ENCODE data around the gene SDHD.
"Not testable (repeated sequence)": the region's sequence is repeated elsewhere in the genome, so short reads cannot be mapped to it uniquely, and the experiment has no call there.

Gene SDHD

DNA sequence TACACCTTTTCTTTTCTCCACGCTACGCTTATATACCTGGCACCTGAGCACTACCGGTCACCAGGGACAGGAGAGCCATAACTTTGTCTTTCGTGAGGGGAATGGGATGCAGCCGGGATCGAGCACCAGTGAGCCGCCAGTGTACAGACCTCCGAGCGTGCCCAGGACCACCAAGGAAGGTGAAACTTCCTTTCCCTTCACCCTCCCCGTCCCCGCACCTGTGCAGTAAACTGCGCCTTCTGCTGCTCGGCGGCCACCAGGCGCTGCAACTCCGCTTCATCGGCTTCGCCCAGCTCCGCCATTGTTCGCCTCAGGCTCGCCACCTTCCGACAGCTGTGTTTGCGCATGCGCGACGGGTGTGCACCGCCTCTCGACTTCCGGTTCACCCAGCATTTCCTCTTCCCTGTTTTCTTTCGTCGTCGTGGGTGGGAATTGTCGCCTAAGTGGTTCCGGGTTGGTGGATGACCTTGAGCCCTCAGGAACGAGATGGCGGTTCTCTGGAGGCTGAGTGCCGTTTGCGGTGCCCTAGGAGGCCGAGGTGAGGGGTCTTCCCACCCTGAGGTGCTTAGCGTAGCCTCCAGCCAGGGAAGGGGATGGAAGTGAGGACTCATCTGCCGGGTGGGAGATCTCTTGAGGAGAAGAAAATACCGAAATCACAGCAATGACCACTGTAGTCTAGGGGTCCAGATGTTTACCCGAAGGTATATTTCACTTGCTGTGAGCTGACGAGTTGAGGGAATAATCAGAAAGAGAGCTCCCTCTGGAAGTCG, at the start of gene SDHD, which contains the start of gene TIMM8B:
Gene SDHD, plus strand, starts transcription at position 452 of the 770 bp plus-strand sequence. Its CDS starts 35 bp downstream, at position 487.
Gene TIMM8B, minus strand, starts transcription at position 335 of the 770 bp plus-strand sequence. Its CDS starts 33 bp downstream, at position 302.
- DNase-seq (ENCODE audit: low read depth, low spot score), result peak; percentile 93

DNA sequence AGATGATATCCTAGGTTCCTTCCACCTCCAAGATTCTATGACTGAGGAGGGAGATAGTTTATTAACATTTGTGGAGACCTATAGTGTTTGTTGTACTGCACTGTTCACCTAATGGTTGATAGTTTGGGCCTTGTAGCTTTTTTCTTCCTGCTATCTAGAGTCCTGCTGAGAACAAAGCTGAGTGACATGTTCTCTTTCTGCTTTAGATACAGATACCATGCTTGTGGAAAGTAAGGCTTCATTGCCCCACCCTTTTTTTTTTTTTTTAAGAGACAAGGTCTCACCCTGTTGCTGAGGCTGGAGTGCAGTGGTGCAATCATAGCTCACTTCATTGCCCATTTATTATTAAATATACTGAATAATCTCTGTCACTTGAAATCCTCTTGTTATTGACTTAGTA, 49.1 kb upstream of the SDHD start:
- DNase-seq (ENCODE audit: low read depth, low spot score), result no peak

DNA sequence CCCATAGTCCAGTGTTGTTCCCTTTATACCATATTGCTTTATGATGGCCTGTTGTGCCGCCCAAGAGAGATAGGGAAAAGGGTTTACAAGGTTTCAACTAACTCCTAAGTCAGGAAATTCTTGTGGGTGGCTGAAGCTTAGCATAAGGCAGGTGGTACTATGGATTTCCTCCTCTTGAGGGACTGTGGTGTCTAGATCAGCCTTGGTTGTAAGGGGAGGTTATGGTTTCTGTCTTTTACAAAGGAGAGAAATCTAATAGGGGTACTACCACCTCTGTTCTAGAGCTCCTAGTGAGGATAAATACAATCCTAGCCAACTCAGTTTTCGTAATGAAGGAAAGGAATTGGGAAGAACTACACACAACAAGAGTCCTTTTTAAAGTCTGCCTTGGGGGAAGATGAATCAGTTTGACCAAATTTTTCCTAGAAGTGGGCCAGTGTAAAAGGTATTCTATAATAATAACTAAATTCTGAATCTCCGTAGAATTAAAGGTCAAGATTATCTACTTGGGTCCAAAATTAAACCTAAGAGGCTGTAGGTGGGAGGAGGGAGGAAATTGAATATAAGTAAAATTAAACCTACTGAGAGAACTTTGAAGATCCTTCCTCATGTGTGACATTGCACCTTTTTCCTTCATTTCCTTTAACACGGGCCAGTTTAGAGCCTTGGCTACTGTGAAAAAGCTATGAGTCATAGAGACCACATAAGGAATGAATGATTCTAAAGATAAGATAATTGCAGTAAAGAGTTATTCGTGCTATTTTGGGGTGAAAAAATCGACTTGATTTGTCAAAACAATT, 44.3 kb upstream of the SDHD start:
- no peak for DNase-seq (ENCODE audit: low read depth, low spot score)

DNA sequence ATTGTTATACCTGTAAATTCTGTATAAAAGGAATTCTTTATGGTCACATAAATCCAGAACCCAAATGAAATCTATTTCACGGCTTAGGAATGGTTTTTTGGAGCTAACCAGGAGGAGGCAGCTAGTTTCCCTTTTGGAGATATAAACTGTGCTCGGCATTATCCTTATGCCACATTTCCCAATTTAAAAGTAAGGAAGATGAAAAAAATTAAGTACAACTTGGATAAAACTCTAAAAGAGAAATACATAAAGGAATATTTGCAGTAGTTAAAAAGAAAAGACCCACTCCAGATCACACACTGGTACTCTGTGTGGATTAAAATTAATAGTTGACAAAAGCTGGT, 43.7 kb upstream of the SDHD start:
- no peak for DNase-seq (ENCODE audit: low read depth, low spot score)

DNA sequence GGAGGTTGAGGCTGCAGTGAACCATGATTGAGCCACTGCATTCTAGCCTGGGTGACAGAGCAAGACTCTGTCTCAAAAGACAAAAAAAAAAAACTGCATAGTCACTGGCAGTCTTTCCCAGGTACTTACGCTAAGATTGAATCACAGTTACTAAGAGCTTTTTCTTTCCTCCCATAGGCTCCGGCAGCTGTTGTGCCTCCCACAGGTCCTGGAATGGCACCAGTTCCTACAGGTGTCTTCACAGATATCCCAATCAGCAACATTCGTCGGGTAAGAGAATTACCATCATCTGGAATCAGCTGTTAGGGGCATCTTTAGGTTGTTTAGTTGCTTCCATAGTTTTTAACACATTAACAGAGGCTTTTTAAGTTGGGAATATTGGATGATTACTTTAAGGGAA, 41.7 kb upstream of the SDHD start:
- DNase-seq (ENCODE audit: low read depth, low spot score), result no peak

DNA sequence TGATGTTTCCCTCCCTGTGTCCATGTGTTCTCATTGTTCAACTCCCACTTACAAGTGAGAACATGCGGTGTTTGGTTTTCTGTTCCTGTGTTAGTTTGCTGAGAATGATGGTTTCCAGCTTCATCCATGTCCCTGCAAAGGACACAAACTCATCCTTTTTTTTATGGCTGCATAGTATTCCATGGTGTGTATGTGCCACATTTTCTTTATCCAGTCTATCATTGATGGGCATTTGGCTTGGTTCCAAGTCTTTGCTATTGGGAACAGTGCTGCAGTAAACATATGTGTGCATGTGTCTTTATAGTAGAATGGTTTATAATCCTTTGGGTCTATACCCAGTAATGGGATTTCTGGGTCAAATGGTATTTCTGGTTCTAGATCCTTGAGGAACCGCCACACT, 40.0 kb upstream of the SDHD start:
- DNase-seq (ENCODE audit: low read depth, low spot score), result not testable (repeated sequence)

DNA sequence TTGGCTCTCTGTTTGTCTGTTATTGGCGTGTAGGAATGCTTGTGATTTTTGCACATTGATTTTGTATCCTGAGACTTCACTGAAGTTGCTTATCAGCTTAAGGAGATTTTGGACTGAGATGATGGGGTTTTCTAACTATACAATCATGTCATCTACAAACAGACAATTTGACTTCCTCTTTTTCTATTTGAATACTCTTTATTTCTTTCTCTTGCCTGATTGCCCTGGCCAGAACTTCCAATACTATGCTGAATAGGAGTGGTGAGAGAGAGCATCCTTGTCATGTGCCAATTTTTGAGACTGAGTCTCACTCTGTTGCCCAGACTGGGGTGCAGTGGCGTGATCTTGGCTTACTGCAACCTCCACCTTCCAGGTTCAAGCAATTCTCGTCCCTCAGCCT, 38.4 kb upstream of the SDHD start:
- DNase-seq (ENCODE audit: low read depth, low spot score), result not testable (repeated sequence)

DNA sequence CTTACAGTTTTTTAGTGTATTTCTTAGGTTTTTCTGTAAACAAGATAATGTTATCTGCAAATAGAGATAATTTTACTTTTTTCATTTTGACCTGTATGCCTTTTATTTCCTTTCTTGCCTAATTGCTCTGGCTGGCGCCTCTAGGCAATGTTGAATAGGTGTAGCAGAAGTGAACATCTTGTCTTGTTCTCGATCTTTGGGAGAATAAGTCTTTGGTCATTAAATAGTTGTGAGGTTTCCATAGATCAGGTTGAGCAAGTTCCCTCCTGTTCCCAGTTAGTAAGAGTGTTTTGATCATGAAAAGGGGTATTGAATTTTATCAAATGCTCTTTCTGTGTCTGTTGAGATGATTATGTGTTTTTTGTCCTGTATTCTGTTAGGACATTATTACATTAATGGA, 36.9 kb upstream of the SDHD start:
- no peak for DNase-seq (ENCODE audit: low read depth, low spot score)

DNA sequence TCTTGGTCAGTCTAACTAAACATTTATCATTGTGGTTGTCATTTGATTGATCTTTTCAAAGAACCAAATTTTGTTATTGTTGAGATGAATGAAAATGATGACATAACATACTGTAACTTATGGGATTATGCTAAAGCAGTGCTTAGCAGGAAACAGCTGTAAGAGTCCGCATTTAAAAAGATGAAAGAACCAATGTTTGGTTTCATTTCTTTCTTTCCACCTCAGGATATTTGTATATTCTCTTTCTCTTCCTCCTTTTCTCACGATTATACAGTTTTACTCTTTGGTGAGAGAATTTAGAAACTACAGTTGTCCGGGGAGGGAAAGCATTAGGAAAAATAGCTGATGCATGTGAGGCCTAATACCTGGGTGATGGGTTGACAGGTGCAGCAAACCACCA, 36.0 kb upstream of the SDHD start:
- no peak for DNase-seq (ENCODE audit: low read depth, low spot score)

DNA sequence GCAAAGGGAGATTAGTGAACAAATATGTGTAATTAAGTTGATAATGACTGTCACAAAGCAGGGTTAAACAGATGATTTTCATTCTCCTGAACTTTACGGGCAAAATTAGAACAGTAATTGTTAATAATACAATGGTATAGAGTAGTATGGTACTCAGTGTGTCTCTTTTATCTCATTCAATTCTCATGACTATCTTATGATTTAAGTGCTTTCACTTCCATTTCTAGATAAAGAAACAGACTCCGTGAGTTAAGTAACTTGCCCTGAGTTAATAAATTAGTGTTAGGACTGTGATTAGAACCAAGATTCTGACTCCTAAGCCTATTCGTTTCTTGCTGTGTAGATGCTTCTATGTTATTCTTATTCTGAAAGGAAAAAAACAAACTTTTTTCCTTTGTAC, 34.9 kb upstream of the SDHD start:
- no peak for DNase-seq (ENCODE audit: low read depth, low spot score)

DNA sequence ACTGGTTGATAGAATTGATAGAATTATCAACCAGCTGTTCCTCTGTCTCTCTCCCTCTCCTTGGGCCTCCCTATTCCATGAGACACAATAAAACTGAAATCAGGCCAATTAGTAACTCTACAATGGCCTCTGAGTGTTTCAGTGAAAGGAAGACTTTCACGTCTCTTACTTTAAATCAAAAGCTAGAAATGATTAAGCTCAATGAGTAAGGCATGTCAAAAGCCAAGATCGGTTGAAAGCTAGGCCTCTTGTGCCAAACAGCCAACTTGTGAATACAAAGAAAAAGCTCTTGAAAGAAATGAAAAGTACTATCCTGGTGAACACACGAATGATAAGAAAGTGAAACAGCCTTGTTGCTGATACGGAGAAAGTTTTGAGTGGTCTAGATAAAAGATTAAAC, 29.5 kb upstream of the SDHD start:
- DNase-seq (ENCODE audit: low read depth, low spot score), result no peak

DNA sequence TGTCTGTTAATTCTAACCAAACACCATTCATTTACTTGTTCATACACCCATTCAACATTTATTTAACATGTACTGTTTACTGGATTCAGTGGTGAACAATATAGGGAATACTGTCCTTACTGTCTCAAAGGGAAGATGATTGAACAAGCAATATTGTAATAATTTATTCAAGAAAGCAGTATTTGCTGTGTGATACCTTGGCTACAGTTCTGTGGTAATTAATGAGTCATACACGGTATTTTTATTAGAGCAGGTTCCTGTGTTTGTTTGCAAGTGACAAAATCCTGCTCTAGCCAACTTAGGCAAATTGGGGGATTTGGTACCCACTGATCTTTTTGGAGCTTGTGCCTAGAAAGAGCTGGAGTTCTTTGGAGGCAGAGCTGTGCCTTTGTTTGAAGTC, 28.6 kb upstream of the SDHD start:
- DNase-seq (ENCODE audit: low read depth, low spot score), result no peak

DNA sequence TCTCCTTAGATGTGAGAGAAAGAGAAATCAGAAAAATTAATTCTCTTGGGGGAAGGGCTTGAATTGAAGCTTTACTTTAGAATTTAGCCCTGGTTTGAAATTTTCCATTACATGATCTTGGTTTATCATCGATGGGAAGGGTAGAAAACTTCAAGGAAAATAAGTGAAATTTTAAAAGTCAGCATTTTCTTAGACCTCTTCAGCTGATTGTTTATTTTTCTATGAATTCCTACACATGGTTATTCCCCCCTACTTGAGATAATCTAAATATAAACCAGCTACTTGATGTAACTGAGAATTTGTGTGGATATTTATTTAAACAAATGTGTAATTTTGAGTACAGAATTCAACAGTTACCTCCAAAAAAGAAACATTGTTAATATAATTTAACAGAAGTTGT, 23.8 kb upstream of the SDHD start:
- DNase-seq (ENCODE audit: low read depth, low spot score), result no peak

DNA sequence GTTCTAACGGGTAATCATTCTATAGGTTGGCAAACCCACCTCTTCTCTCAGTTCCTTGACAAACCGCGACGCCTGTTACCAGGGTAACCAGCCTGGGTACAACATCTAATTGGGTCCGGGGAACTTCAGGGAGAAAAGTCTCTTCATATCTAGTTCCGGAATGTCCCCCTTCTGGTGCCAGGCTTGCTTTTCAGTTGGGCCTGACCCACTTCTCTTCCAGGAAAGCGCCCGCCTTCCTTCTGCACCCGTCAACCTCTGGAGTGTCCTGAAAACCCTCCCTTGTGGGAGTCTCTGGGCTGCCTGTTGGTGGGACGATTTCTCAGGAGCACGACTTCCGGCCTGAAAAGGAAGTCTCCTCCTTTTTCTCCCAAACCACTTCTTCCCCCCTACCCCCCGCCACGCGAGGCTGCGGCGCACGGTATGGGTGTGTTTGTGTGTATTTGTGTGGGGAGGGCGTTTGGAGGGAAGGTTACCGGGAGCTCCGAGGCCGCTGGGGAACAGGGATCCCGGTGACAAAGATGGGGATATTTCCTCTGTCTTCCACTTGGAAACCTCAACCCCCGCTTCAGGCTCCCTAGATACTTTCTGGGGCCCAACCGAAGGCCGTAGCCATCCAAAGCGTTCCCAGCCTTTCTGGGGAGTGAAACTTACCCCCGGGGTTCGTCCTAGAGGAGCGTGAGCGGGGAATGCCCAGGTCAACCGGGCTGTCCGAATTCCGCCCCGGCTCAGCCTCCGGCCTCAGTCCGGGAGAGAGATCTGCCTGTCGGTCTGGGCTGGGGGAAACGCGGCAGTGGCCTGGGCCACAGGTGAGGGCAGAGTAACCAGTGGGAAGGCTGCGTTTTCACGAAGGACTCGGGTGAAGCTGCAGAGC, 12.5 kb upstream of the SDHD start, which contains the start of the genes NKAPD1 and PIH1D2:
Gene NKAPD1, plus strand, starts transcription at position 359 of the 871 bp plus-strand sequence. CDS start 1,276 bp downstream, outside the sequence.
Gene PIH1D2, minus strand, starts transcription at position 77 of the 871 bp plus-strand sequence. CDS start 843 bp downstream, outside the sequence.
- peak; percentile 73 for DNase-seq (ENCODE audit: low read depth, low spot score)

DNA sequence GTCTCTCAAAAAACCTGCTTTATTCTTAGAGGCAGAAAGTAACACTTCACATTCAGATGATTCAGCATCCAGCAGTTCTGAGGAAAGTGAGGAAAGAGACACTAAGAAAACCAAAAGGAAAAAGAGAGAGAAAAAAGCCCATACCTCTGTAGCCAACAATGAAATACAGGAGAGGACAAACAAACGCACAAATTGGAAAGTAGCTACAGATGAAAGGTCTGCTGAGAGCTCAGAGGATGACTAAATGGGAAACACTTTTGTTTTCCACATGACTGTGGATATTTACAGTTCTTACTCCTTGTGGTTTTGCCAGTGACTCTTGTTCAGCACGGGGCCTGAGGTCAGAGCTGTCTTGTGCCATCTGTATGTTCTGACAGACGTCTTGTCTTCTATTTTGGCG, 3.9 kb upstream of the SDHD start:
- DNase-seq (ENCODE audit: low read depth, low spot score), result no peak

DNA sequence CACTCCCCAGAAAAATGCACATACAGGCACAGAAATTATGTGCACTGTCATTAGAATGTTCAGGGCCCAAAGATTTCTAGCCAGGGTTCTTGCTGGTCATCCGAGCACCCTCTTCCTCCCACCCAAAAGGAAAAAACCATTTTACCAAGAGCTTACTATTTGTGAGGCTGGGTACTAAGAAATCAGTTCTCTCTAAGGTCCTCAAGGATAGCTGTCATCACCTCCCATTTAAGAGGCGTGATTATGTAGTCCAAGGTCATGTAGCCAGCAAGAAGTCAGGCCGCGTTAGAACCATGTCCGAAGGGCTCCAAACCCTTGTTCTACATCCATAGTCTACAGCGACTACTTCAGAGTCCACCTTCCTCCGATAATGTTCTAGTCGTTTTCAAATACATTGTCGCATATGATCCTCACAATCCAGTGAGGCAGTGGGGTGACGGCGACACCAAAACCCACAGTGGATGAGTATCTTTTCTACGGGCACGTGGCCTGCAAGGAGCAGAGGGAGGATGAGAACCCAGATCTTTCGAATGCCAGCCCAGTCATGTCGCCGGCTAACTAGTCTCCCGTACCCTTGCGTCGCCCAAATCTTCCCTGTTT, 751 bp upstream of the SDHD start:
- no peak for DNase-seq (ENCODE audit: low read depth, low spot score)

DNA sequence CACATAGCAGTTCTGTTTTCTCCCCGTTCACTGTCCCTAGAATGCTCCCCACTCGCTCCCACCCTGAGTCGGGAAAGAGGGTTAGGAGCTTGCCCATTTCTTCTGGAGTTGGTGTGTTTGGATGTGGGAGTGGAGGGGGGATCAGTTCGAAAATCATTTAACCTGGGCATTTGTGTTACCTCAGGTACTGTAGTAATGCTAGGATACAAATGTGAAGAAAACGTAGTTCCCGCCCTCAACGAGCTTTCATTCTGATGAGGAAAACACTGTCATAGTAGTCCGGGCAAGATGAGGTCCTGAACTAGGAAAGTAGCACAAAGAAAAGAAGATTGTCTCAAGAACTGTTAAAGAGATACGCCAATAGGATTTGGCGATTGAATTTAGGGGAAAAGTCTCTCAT, 539 bp downstream of the SDHD start:
- DNase-seq (ENCODE audit: low read depth, low spot score), result no peak

DNA sequence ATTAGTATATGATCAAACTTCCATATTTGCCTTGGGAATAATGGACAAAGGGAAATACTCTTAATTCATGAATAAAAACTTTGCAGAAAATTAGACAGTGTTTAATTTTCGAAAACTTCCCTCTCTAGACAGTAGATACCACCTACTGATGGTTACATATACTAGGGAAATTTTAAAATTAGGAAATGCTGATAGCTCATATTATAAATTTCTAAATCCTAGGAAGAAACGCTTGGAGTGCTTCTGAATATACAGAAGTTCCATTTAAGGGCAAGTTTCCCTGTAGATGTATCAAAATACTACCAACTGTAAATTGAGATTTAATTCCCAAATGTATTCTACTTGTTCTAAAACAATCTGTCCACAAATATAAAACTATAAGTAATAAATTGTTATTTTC, 8.6 kb downstream of the SDHD start:
- DNase-seq (ENCODE audit: low read depth, low spot score), result not testable (repeated sequence)

DNA sequence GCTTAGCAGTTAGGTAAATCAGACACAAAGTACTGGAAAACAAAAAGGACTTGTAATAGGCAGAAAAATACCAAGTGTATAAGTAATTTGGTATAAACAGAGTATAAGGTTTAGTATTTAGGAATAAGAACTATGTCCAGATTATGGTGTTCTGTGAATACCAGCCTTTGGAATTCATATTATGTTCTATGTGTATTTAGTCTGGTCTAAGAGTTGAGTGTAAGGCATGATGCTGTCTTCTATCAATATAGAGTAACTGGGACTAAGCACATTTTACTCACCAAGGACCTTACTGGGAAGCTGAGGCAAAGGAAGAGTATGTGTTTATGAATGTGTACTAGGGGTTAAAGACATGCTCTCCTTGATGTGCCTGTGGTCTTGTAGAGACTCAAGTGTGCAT, 9.5 kb downstream of the SDHD start:
- no peak for DNase-seq (ENCODE audit: low read depth, low spot score)

DNA sequence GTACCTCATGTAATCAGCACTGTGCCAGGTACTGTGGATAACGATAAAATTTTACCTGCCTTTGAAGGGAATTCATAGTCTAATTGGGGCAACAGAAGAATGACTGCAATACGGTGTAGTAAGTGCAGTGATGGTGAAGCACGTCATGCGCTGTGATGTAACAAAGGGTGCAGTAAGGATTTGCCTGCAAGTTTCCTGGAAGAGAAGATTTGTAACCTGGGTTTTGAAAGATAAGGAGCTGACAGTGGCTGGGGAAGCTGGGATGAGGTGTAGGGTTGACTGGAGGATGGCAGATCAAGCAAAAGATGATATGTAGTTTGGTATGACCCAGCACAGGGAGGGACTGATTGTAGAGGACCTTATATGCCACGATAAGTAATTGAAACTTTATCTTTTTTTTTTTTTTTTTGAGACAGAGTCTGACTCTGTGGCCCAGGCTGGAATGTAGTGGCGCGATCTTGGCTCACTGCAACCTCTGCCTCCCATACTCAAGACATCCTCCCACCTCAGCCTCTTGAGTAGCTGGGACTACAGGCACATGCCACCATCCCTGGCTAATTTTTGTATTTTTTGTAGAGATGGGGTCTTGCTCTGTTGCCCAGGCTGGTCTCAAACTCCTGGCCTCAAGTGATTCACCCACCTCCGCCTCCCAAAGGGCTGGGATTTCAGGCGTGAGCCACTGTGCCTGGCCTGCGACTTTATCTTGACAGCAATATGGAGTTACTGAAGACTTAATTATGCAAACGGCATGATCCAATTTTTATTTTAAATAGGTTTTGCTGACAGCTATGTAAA, 11.3 kb downstream of the SDHD start:
- no peak for DNase-seq (ENCODE audit: low read depth, low spot score)

DNA sequence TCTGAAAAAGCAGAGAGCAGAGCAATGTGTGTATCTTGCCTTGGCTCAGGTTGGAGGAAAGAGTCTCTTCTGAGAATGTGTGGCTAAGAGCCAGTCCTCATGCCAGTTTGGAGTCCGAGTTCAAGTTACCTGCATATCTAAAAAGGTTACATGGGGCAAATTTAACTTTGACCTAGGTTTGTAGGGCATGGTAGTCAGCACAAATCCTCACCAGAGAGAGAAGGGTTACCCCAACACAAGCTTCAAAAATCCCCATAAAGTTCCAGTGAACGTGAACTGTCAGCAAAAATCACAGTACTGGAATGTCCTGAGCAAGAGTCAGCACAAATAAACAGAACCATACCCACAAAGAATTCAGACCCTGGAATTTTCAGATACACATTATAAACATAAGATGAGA, 13.8 kb downstream of the SDHD start:
- DNase-seq (ENCODE audit: low read depth, low spot score), result no peak

Data from activated CD4-positive, CD25-positive, alpha-beta regulatory T cell treated with anti-CD3 and anti-CD28 coated beads, Interleukin-2, amount 50 U/mL, for 16 hours (primary cell).